ENCODE data around the gene OR4C45. TPM values are rescaled to one million over a fixed set of nuclear protein-coding genes. Genes with fewer than 3 reads are reported as not detected.

Gene OR4C45
- total and polyA plus RNA-seq, 2 of the 8 experiments (the other 6 are each of a cell fraction or from before 2014, with no cell fraction given), result not detected

DNA sequence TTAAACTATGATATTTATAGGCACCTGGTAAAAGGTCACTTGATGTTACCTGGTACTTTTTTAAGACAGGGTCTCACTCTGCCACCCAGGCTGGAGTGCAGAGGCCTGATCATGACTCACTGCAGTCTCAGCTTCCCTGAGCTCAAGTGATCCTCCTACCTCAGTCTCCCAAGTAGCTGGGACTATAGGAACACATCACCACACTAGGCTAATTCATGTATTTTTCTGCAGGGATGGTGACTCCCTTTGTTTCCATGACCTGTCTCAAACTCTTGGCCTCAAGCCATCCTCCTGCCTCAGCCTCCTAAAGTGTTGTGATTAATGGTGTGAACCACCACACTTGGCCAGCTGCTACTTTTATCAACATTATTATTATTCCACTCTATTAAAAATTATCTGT, 47.6 kb downstream of the OR4C45 start:
- Histone ChIP-seq H2AK5ac (ENCODE audit: low read depth, low read length) (no peak overlapping the region), H2BK15ac (ENCODE audit: low read length) (no peak overlapping the region), H3K4me3 (ENCODE audit: extremely low read depth in 1 of 4, insufficient read depth in 2 of 4, low read depth in 3 of 4, low read length in 4 of 4) (no peak overlapping the region), H3K4me1 (replicated peaks in 1 of 4; ENCODE audit: control insufficient read depth in 3 of 4, insufficient read depth in 4 of 4, low read length in 3 of 4) (no peaks in the 10 kb centered on the region), H3K27me3 (replicated peaks in 1 of 4; ENCODE audit: control insufficient read depth in 3 of 4, extremely low read depth in 1 of 4, insufficient read depth in 3 of 4, low read length in 3 of 4) (no peaks in the 10 kb centered on the region), H2BK12ac (ENCODE audit: low read depth, low read length) (no peak overlapping the region), H3K27ac (ENCODE audit: low read depth, low read length) (no peak overlapping the region), H3K9ac (replicated peaks in 1 of 4; ENCODE audit: extremely low read depth in 1 of 4, low read depth in 3 of 4, low read length in 3 of 4) (no peak overlapping the region), H3K23me2 (ENCODE audit: low read depth, low read length) (no peaks in the 10 kb centered on the region), H4K91ac (replicated peaks; ENCODE audit: insufficient read length, low read length) (no peak overlapping the region), H4K20me1 (replicated peaks in 1 of 2; ENCODE audit: control insufficient read depth in 1 of 2, insufficient read depth in 2 of 2, low read length in 2 of 2) (no peaks in the 10 kb centered on the region), H3K23ac (ENCODE audit: insufficient read length) (no peak overlapping the region), H3K14ac (ENCODE audit: insufficient read length) (no peak overlapping the region), H4K5ac (ENCODE audit: insufficient read length, low read depth, low read length) (no peak overlapping the region), H4K8ac (ENCODE audit: extremely low read depth, insufficient read depth, low read length) (no peak overlapping the region), H3K56ac (replicated peaks; ENCODE audit: insufficient read length, low read depth, low read length) (no peak overlapping the region), H2BK120ac (replicated peaks; ENCODE audit: low read depth, low read length) (no peak overlapping the region), H2BK20ac (ENCODE audit: low read length) (no peak overlapping the region), H3K36me3 (ENCODE audit: control insufficient read depth in 2 of 4, insufficient read depth in 4 of 4, low read length in 3 of 4) (no peaks in the 10 kb centered on the region), H3K9me3 (ENCODE audit: insufficient read depth in 2 of 2, low read depth in 1 of 2, low read length in 1 of 2) (peaks cover 61 to 84% of the 10 kb centered on the region in 2 experiments), H3K79me1 (ENCODE audit: low read depth, low read length) (no peaks in the 10 kb centered on the region), H3K4me2 (ENCODE audit: insufficient read depth in 1 of 2, low read depth in 2 of 2, low read length in 2 of 2) (no peak overlapping the region), H3K18ac (ENCODE audit: extremely low read depth, low read length) (no peak overlapping the region), H3K79me2 (ENCODE audit: control insufficient read depth in 1 of 2, insufficient read depth in 2 of 2, low read length in 2 of 2) (no peaks in the 10 kb centered on the region), H2BK5ac (ENCODE audit: low read depth, low read length) (no peak overlapping the region), H2AFZ (ENCODE audit: low read length) (no peak overlapping the region), H3K4ac (replicated peaks; ENCODE audit: insufficient read length, low read depth, low read length) (no peak overlapping the region)
- TF ChIP-seq HDAC6 (IDR thresholded peaks at IDR 0.05; ENCODE audit: low read depth, low read length), result no peak
- TF ChIP-seq, protein P1, sequence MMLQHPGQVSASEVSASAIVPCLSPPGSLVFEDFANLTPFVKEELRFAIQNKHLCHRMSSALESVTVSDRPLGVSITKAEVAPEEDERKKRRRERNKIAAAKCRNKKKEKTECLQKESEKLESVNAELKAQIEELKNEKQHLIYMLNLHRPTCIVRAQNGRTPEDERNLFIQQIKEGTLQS (IDR thresholded peaks at IDR 0.05; ENCODE audit: insufficient read depth, low read depth, low read length), result no peak
- no peak for TF ChIP-seq RFX5 (IDR thresholded peaks at IDR 0.05; ENCODE audit: borderline replicate concordance, low read depth, low read length)
- TF ChIP-seq POLR2AphosphoS5 (IDR thresholded peaks at IDR 0.05; ENCODE audit: low read depth, low read length), result no peak
- CTCF ChIA-PET (ENCODE audit: partially characterized antibody), result no interaction called here
- POLR2A ChIA-PET (ENCODE audit: partially characterized antibody), result no interaction called here
- no peak for DNase-seq (ENCODE audit: low read depth in 1 of 2, low spot score in 2 of 2)
- FAIRE-seq, result no peak

Other genes with a start within 250 kb of the OR4C45 start
- gene OR4C13, start 80.5 kb upstream of the OR4C45 start, total RNA-seq (2021; fragmentation: NEBNext Ultra II Directional; extraction: Animal tissue kit (Norgen Biotek cat#: 25700)), result not detected in 2 replicates
- not detected in 2 replicates for gene OR4C13, start 80.5 kb upstream of the OR4C45 start, polyA plus RNA-seq (2011; rRNA removed)
- not detected in 2 replicates for gene OR4C12, start 50.3 kb upstream of the OR4C45 start, total RNA-seq (2021; fragmentation: NEBNext Ultra II Directional; extraction: Animal tissue kit (Norgen Biotek cat#: 25700))
- not detected in 2 replicates for gene OR4C12, start 50.3 kb upstream of the OR4C45 start, polyA plus RNA-seq (2011; rRNA removed)